Measurements from ENCODE around the gene SPOCK1.
"Not testable (repeated sequence)": the region's sequence is repeated elsewhere in the genome, so short reads cannot be mapped to it uniquely, and the experiment has no call there.

Gene SPOCK1

GRCh38 chr5:137269274-137269673 lies 229.9 kb downstream of the SPOCK1 start:
- H3K9me3 ChIP-seq (ENCODE audit: control insufficient read depth, low read length): no peaks in the 10 kb centered on the region
- DNase-seq: no peak
- H3K4me3 ChIP-seq (ENCODE audit: insufficient read depth, low read depth, low read length, poor library complexity, severe bottlenecking): no peak overlapping the region
- H3K4me1 ChIP-seq (ENCODE audit: control insufficient read depth, insufficient read depth, low read length, poor library complexity, severe bottlenecking): no peaks in the 10 kb centered on the region
- no peaks in the 10 kb centered on the region for H3K36me3 ChIP-seq (ENCODE audit: control insufficient read depth, insufficient read depth, low read length)
- no peak overlapping the region for H3K27ac ChIP-seq (ENCODE audit: insufficient read depth, low read length, poor library complexity, severe bottlenecking)
- H3K27me3 ChIP-seq (replicated peaks; ENCODE audit: control insufficient read depth, insufficient read depth, low read length, poor library complexity, severe bottlenecking): no peaks in the 10 kb centered on the region

- H3K4me3 ChIP-seq (ENCODE audit: insufficient read depth, low read depth, low read length, poor library complexity, severe bottlenecking): no peak overlapping the region
- H3K9me3 ChIP-seq (ENCODE audit: control insufficient read depth, low read length): no peaks in the 10 kb centered on the region
- DNase-seq: no peak
- no peaks in the 10 kb centered on the region for H3K27me3 ChIP-seq (replicated peaks; ENCODE audit: control insufficient read depth, insufficient read depth, low read length, poor library complexity, severe bottlenecking)
- H3K27ac ChIP-seq (ENCODE audit: insufficient read depth, low read length, poor library complexity, severe bottlenecking): no peak overlapping the region
- no peaks in the 10 kb centered on the region for H3K4me1 ChIP-seq (ENCODE audit: control insufficient read depth, insufficient read depth, low read length, poor library complexity, severe bottlenecking)
- H3K36me3 ChIP-seq (ENCODE audit: control insufficient read depth, insufficient read depth, low read length): no peaks in the 10 kb centered on the region
Measured at GRCh38 chr5:137268646-137269045, 230.5 kb downstream of the SPOCK1 start.

GRCh38 chr5:137266186-137266585 lies 232.9 kb downstream of the SPOCK1 start:
- DNase-seq: no peak
- Histone ChIP-seq H3K9me3 (ENCODE audit: control insufficient read depth, low read length) (no peaks in the 10 kb centered on the region), H3K4me3 (ENCODE audit: insufficient read depth, low read depth, low read length, poor library complexity, severe bottlenecking) (no peak overlapping the region), H3K36me3 (ENCODE audit: control insufficient read depth, insufficient read depth, low read length) (no peaks in the 10 kb centered on the region), H3K27ac (ENCODE audit: insufficient read depth, low read length, poor library complexity, severe bottlenecking) (no peak overlapping the region), H3K27me3 (replicated peaks; ENCODE audit: control insufficient read depth, insufficient read depth, low read length, poor library complexity, severe bottlenecking) (no peaks in the 10 kb centered on the region), H3K4me1 (ENCODE audit: control insufficient read depth, insufficient read depth, low read length, poor library complexity, severe bottlenecking) (no peaks in the 10 kb centered on the region)

GRCh38 chr5:137265457-137265856 lies 233.7 kb downstream of the SPOCK1 start:
- Histone ChIP-seq H3K9me3 (ENCODE audit: control insufficient read depth, low read length) (no peaks in the 10 kb centered on the region), H3K4me1 (ENCODE audit: control insufficient read depth, insufficient read depth, low read length, poor library complexity, severe bottlenecking) (no peaks in the 10 kb centered on the region), H3K27me3 (replicated peaks; ENCODE audit: control insufficient read depth, insufficient read depth, low read length, poor library complexity, severe bottlenecking) (no peaks in the 10 kb centered on the region), H3K4me3 (ENCODE audit: insufficient read depth, low read depth, low read length, poor library complexity, severe bottlenecking) (no peak overlapping the region), H3K27ac (ENCODE audit: insufficient read depth, low read length, poor library complexity, severe bottlenecking) (no peak overlapping the region), H3K36me3 (ENCODE audit: control insufficient read depth, insufficient read depth, low read length) (no peaks in the 10 kb centered on the region)
- no peak for DNase-seq

- H3K4me3 ChIP-seq (ENCODE audit: insufficient read depth, low read depth, low read length, poor library complexity, severe bottlenecking): no peak overlapping the region
- no peaks in the 10 kb centered on the region for H3K36me3 ChIP-seq (ENCODE audit: control insufficient read depth, insufficient read depth, low read length)
- H3K27ac ChIP-seq (ENCODE audit: insufficient read depth, low read length, poor library complexity, severe bottlenecking): no peak overlapping the region
- no peaks in the 10 kb centered on the region for H3K4me1 ChIP-seq (ENCODE audit: control insufficient read depth, insufficient read depth, low read length, poor library complexity, severe bottlenecking)
- H3K27me3 ChIP-seq (replicated peaks; ENCODE audit: control insufficient read depth, insufficient read depth, low read length, poor library complexity, severe bottlenecking): no peaks in the 10 kb centered on the region
- no peak for DNase-seq
- no peaks in the 10 kb centered on the region for H3K9me3 ChIP-seq (ENCODE audit: control insufficient read depth, low read length)
Measured at GRCh38 chr5:137264573-137264972, 234.6 kb downstream of the SPOCK1 start.

- H3K9me3 ChIP-seq (ENCODE audit: control insufficient read depth, low read length): no peaks in the 10 kb centered on the region
- H3K27me3 ChIP-seq (replicated peaks; ENCODE audit: control insufficient read depth, insufficient read depth, low read length, poor library complexity, severe bottlenecking): no peaks in the 10 kb centered on the region
- H3K27ac ChIP-seq (ENCODE audit: insufficient read depth, low read length, poor library complexity, severe bottlenecking): no peak overlapping the region
- H3K36me3 ChIP-seq (ENCODE audit: control insufficient read depth, insufficient read depth, low read length): no peaks in the 10 kb centered on the region
- DNase-seq: no peak
- no peaks in the 10 kb centered on the region for H3K4me1 ChIP-seq (ENCODE audit: control insufficient read depth, insufficient read depth, low read length, poor library complexity, severe bottlenecking)
- no peak overlapping the region for H3K4me3 ChIP-seq (ENCODE audit: insufficient read depth, low read depth, low read length, poor library complexity, severe bottlenecking)
Measured at GRCh38 chr5:137264041-137264440, 235.1 kb downstream of the SPOCK1 start.

- Histone ChIP-seq H3K9me3 (ENCODE audit: control insufficient read depth, low read length) (no peaks in the 10 kb centered on the region), H3K27me3 (replicated peaks; ENCODE audit: control insufficient read depth, insufficient read depth, low read length, poor library complexity, severe bottlenecking) (no peaks in the 10 kb centered on the region), H3K4me3 (ENCODE audit: insufficient read depth, low read depth, low read length, poor library complexity, severe bottlenecking) (no peak overlapping the region), H3K4me1 (ENCODE audit: control insufficient read depth, insufficient read depth, low read length, poor library complexity, severe bottlenecking) (no peaks in the 10 kb centered on the region), H3K36me3 (ENCODE audit: control insufficient read depth, insufficient read depth, low read length) (no peaks in the 10 kb centered on the region), H3K27ac (ENCODE audit: insufficient read depth, low read length, poor library complexity, severe bottlenecking) (no peak overlapping the region)
- DNase-seq: no peak
Measured at GRCh38 chr5:137263371-137264005, 235.6 kb downstream of the SPOCK1 start.

GRCh38 chr5:137262818-137263217 lies 236.3 kb downstream of the SPOCK1 start:
- no peak for DNase-seq
- H3K27me3 ChIP-seq (replicated peaks; ENCODE audit: control insufficient read depth, insufficient read depth, low read length, poor library complexity, severe bottlenecking): no peaks in the 10 kb centered on the region
- H3K27ac ChIP-seq (ENCODE audit: insufficient read depth, low read length, poor library complexity, severe bottlenecking): no peak overlapping the region

GRCh38 chr5:137260820-137261695 lies 238.1 kb downstream of the SPOCK1 start:
- H3K27me3 ChIP-seq (replicated peaks; ENCODE audit: control insufficient read depth, insufficient read depth, low read length, poor library complexity, severe bottlenecking): no peaks in the 10 kb centered on the region
- H3K4me1 ChIP-seq (ENCODE audit: control insufficient read depth, insufficient read depth, low read length, poor library complexity, severe bottlenecking): no peaks in the 10 kb centered on the region
- no peak for DNase-seq
- H3K27ac ChIP-seq (ENCODE audit: insufficient read depth, low read length, poor library complexity, severe bottlenecking): no peak overlapping the region
- no peak overlapping the region for H3K4me3 ChIP-seq (ENCODE audit: insufficient read depth, low read depth, low read length, poor library complexity, severe bottlenecking)
- no peaks in the 10 kb centered on the region for H3K9me3 ChIP-seq (ENCODE audit: control insufficient read depth, low read length)
- H3K36me3 ChIP-seq (ENCODE audit: control insufficient read depth, insufficient read depth, low read length): no peaks in the 10 kb centered on the region

More at GRCh38 chr5:137262818-137263217, 236.3 kb downstream of the SPOCK1 start:
- Histone ChIP-seq H3K36me3 (ENCODE audit: control insufficient read depth, insufficient read depth, low read length) (no peaks in the 10 kb centered on the region), H3K4me3 (ENCODE audit: insufficient read depth, low read depth, low read length, poor library complexity, severe bottlenecking) (no peak overlapping the region), H3K9me3 (ENCODE audit: control insufficient read depth, low read length) (no peaks in the 10 kb centered on the region), H3K4me1 (ENCODE audit: control insufficient read depth, insufficient read depth, low read length, poor library complexity, severe bottlenecking) (no peaks in the 10 kb centered on the region)

GRCh38 chr5:137259115-137259514 lies 240.0 kb downstream of the SPOCK1 start:
- not testable (repeated sequence) for H3K36me3 ChIP-seq (ENCODE audit: control insufficient read depth, insufficient read depth, low read length); H3K4me1 ChIP-seq (ENCODE audit: control insufficient read depth, insufficient read depth, low read length, poor library complexity, severe bottlenecking); DNase-seq; H3K9me3 ChIP-seq (ENCODE audit: control insufficient read depth, low read length); H3K27me3 ChIP-seq (replicated peaks; ENCODE audit: control insufficient read depth, insufficient read depth, low read length, poor library complexity, severe bottlenecking); H3K27ac ChIP-seq (ENCODE audit: insufficient read depth, low read length, poor library complexity, severe bottlenecking); H3K4me3 ChIP-seq (ENCODE audit: insufficient read depth, low read depth, low read length, poor library complexity, severe bottlenecking)
